ENCODE data around the gene POLE2. TPM values are rescaled to one million over a fixed set of nuclear protein-coding genes. Genes with fewer than 3 reads are reported as not detected.

POLE2 gene
- total and polyA plus RNA-seq, 2 of the 13 experiments (the other 11 are each of a cell fraction or from before 2014, with no cell fraction given), result 16.6 to 37.0 TPM

DNA sequence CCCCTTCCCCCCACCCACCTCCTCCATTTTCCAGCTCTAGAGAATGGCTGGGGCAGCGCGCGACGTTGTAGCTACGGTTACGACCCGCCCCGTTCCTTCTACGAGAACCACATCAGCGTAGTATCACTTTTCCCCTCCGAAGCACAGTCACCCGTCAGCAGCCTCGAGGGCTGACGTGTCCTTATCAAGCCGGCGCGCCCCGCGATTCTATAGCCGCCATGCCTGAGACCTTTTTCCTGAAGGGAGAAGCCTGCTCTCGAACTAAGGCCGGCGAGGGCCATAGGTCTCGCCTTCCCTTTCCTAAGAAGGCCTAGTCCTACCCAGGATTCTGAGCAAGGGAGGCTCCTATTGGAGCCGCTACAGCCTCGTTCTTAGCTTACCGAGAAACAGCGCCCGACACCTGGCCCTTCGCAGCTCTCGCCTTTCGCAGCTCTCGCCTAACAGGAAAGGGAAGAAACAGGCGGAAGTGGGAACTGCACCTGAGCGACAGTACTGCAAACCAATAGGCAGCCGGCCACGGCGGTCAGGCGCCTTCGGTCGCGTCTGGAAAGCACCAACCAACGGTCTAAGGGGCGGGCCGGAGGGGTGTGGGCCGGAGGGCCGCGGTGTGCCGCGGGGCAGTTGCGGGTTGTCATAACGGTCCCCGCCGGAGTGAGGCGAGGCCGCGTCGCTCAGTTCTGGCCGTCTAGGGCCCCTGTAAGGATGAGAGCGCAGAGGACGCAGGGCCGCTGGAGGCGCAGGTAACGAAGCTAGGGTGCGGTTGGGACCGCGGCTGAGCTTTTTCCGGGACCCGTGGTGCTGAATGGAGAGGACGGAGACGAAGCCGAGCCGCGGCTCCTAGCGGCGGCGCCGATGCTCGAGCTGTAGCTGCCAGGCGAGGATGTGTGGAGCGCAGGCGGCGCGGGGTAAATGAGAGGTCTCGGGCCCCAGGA lies 67.6 kb downstream of the POLE2 start, which contains the start of the genes MGAT2 and RPL36AL (continued):
- TF ChIP-seq ZNF296 (CRISPR knock-in tag; conservative IDR thresholded peaks at IDR 0.05) (peak; percentile 39; the same call in 1 of the 2 replicates), MXI1 (IDR thresholded peaks at IDR 0.05; ENCODE audit: borderline replicate concordance, low read depth, low read length) (peak; percentile 80; the same call in 2 of the 3 replicates), ZNF891 (CRISPR knock-in tag; IDR thresholded peaks at IDR 0.05) (no peak), ZNF180 (CRISPR knock-in tag; IDR thresholded peaks at IDR 0.05; ENCODE audit: borderline replicate concordance, low read depth) (0 out of 2 replicates have a peak, but pooled peaks have one; percentile 56), CBX2 (IDR thresholded peaks at IDR 0.05; ENCODE audit: low read depth, low read length) (no peak), CBX2 (CRISPR knock-in tag; IDR thresholded peaks at IDR 0.05; ENCODE audit: low read depth) (no peak), SP5 (CRISPR knock-in tag; IDR thresholded peaks at IDR 0.05; ENCODE audit: borderline replicate concordance, low read depth) (no peak), ISL2 (CRISPR knock-in tag; IDR thresholded peaks at IDR 0.05) (0 out of 2 replicates have a peak, but pooled peaks have one; percentile 22), RBFOX2 (IDR thresholded peaks at IDR 0.05; ENCODE audit: low read depth, low read length) (peak; percentile 92), TBX2 (CRISPR knock-in tag; IDR thresholded peaks at IDR 0.05; ENCODE audit: borderline replicate concordance) (peak; percentile 53), TOPORS (CRISPR knock-in tag; IDR thresholded peaks at IDR 0.05) (0 out of 2 replicates have a peak, but pooled peaks have one; percentile 74), ZNF747 (CRISPR knock-in tag; IDR thresholded peaks at IDR 0.05; ENCODE audit: borderline replicate concordance) (0 out of 2 replicates have a peak, but pooled peaks have one; percentile 3), FOXM1 (CRISPR knock-in tag; IDR thresholded peaks at IDR 0.05) (0 out of 2 replicates have a peak, but pooled peaks have one; percentile 12)
- TF ChIP-seq, protein P1, sequence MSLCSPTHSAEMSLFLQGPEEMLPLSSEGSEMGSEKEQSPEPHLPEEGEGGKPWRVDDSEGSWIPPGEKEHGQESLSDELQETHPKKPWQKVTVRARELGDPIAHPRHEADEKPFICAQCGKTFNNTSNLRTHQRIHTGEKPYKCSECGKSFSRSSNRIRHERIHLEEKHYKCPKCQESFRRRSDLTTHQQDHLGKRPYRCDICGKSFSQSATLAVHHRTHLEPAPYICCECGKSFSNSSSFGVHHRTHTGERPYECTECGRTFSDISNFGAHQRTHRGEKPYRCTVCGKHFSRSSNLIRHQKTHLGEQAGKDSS (CRISPR knock-in tag; IDR thresholded peaks at IDR 0.05; ENCODE audit: borderline replicate concordance, low read depth), result 0 out of 2 replicates have a peak, but pooled peaks have one; percentile 28
- TF ChIP-seq, protein P2, sequence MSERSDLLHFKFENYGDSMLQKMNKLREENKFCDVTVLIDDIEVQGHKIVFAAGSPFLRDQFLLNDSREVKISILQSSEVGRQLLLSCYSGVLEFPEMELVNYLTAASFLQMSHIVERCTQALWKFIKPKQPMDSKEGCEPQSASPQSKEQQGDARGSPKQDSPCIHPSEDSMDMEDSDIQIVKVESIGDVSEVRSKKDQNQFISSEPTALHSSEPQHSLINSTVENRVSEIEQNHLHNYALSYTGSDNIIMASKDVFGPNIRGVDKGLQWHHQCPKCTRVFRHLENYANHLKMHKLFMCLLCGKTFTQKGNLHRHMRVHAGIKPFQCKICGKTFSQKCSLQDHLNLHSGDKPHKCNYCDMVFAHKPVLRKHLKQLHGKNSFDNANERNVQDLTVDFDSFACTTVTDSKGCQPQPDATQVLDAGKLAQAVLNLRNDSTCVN (CRISPR knock-in tag; IDR thresholded peaks at IDR 0.05; ENCODE audit: borderline replicate concordance), result peak; percentile 27; the same call in 1 of the 2 replicates
- TF ChIP-seq, protein P3, sequence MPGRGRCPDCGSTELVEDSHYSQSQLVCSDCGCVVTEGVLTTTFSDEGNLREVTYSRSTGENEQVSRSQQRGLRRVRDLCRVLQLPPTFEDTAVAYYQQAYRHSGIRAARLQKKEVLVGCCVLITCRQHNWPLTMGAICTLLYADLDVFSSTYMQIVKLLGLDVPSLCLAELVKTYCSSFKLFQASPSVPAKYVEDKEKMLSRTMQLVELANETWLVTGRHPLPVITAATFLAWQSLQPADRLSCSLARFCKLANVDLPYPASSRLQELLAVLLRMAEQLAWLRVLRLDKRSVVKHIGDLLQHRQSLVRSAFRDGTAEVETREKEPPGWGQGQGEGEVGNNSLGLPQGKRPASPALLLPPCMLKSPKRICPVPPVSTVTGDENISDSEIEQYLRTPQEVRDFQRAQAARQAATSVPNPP (CRISPR knock-in tag; IDR thresholded peaks at IDR 0.05), result peak; percentile 92; the same call in 1 of the 2 replicates
- TF ChIP-seq, protein P4, sequence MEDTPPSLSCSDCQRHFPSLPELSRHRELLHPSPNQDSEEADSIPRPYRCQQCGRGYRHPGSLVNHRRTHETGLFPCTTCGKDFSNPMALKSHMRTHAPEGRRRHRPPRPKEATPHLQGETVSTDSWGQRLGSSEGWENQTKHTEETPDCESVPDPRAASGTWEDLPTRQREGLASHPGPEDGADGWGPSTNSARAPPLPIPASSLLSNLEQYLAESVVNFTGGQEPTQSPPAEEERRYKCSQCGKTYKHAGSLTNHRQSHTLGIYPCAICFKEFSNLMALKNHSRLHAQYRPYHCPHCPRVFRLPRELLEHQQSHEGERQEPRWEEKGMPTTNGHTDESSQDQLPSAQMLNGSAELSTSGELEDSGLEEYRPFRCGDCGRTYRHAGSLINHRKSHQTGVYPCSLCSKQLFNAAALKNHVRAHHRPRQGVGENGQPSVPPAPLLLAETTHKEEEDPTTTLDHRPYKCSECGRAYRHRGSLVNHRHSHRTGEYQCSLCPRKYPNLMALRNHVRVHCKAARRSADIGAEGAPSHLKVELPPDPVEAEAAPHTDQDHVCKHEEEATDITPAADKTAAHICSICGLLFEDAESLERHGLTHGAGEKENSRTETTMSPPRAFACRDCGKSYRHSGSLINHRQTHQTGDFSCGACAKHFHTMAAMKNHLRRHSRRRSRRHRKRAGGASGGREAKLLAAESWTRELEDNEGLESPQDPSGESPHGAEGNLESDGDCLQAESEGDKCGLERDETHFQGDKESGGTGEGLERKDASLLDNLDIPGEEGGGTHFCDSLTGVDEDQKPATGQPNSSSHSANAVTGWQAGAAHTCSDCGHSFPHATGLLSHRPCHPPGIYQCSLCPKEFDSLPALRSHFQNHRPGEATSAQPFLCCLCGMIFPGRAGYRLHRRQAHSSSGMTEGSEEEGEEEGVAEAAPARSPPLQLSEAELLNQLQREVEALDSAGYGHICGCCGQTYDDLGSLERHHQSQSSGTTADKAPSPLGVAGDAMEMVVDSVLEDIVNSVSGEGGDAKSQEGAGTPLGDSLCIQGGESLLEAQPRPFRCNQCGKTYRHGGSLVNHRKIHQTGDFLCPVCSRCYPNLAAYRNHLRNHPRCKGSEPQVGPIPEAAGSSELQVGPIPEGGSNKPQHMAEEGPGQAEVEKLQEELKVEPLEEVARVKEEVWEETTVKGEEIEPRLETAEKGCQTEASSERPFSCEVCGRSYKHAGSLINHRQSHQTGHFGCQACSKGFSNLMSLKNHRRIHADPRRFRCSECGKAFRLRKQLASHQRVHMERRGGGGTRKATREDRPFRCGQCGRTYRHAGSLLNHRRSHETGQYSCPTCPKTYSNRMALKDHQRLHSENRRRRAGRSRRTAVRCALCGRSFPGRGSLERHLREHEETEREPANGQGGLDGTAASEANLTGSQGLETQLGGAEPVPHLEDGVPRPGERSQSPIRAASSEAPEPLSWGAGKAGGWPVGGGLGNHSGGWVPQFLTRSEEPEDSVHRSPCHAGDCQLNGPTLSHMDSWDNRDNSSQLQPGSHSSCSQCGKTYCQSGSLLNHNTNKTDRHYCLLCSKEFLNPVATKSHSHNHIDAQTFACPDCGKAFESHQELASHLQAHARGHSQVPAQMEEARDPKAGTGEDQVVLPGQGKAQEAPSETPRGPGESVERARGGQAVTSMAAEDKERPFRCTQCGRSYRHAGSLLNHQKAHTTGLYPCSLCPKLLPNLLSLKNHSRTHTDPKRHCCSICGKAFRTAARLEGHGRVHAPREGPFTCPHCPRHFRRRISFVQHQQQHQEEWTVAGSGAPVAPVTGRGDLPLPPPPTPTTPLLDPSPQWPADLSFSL (CRISPR knock-in tag; IDR thresholded peaks at IDR 0.05), result no peak
